Liver (tissue), 3 donors: Measurements from ENCODE around the gene WASF2.

Experiments used
- EGR1 ChIP-seq, 2 donors: IDR thresholded peaks; 2 replicates each; pipeline ENCODE4 v1.6.1; 2016 to 2018; ENCODE audit warnings: antibody characterized with exemption in 2 of 2, low read depth in 2 of 2
- FOXA1 ChIP-seq: IDR thresholded peaks from 2 replicates; pipeline ENCODE4 v1.6.1; 2016; ENCODE audit warnings: antibody characterized with exemption
- HNF4A ChIP-seq, 2 donors: conservative IDR thresholded peaks; 2 replicates each; pipeline ENCODE4 v1.6.1; 2016; ENCODE audit warnings: antibody characterized with exemption in 2 of 2, mild to moderate bottlenecking in 2 of 2
- JUND ChIP-seq, 2 donors: IDR thresholded peaks; 2 replicates each; pipeline ENCODE4 v1.6.1; 2016; ENCODE audit warnings: antibody characterized with exemption in 2 of 2
- NR2F2 ChIP-seq: IDR thresholded peaks from 2 replicates; pipeline ENCODE4 v1.6.1; 2016; ENCODE audit warnings: antibody characterized with exemption
- RAD21 ChIP-seq, 2 donors: IDR thresholded peaks; 2 replicates each; pipeline ENCODE4 v1.6.1; 2016; ENCODE audit warnings: antibody characterized with exemption in 2 of 2, mild to moderate bottlenecking in 2 of 2
- TF ChIP-seq, protein P1 (sequence below): fragments of 150-350 bp; IDR thresholded peaks from 2 replicates; pipeline ENCODE4 v1.5.1; 2017; ENCODE audit warnings: improper control_type of control experiment, low read depth, low read length; ENCODE audit not compliant: missing input control
- TF ChIP-seq, protein P2 (sequence below): IDR thresholded peaks from 2 replicates; pipeline ENCODE4 v1.6.1; 2016; ENCODE audit warnings: antibody characterized with exemption
- TF ChIP-seq, protein P3 (sequence below): IDR thresholded peaks from 2 replicates; pipeline ENCODE4 v1.6.1; 2016; ENCODE audit warnings: antibody characterized with exemption
- TF ChIP-seq, protein P4 (sequence below): IDR thresholded peaks from 2 replicates; pipeline ENCODE4 v1.6.1; 2016; ENCODE audit warnings: antibody characterized with exemption, mild to moderate bottlenecking
- TF ChIP-seq, protein P5 (sequence below): IDR thresholded peaks from 2 replicates; pipeline ENCODE4 v1.6.1; 2016; ENCODE audit warnings: antibody characterized with exemption
- donor health status: healthy.
- donor health status: healthy.

DNA sequence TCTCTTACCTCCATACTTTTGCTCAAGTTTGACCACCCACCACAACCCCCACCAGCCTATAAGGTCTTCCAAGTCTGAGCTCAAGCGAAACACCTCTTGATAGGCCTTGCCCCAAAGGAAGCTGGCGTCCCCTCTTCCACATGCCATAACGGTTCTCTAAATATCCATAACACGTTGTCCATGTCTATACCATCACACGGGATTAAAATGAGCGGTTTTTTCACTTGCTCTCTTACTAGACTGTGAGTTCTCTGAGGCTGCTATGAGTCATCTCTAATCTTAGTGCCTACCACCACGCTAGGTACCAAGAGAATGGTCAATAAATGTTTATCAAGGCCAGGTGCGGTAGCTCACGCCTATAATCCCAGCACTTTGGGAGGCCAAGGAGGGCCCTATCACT lies 41.0 kb downstream of the WASF2 start:
- TF ChIP-seq, protein P1, sequence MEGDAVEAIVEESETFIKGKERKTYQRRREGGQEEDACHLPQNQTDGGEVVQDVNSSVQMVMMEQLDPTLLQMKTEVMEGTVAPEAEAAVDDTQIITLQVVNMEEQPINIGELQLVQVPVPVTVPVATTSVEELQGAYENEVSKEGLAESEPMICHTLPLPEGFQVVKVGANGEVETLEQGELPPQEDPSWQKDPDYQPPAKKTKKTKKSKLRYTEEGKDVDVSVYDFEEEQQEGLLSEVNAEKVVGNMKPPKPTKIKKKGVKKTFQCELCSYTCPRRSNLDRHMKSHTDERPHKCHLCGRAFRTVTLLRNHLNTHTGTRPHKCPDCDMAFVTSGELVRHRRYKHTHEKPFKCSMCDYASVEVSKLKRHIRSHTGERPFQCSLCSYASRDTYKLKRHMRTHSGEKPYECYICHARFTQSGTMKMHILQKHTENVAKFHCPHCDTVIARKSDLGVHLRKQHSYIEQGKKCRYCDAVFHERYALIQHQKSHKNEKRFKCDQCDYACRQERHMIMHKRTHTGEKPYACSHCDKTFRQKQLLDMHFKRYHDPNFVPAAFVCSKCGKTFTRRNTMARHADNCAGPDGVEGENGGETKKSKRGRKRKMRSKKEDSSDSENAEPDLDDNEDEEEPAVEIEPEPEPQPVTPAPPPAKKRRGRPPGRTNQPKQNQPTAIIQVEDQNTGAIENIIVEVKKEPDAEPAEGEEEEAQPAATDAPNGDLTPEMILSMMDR: no peak
- TF ChIP-seq FOXA1 (no peak), RAD21 (IDR thresholded peaks at IDR 0.05) (no peak), EGR1 (IDR thresholded peaks at IDR 0.05; ENCODE audit: low read depth in 2 of 2) (no peak), HNF4A (conservative IDR thresholded peaks at IDR 0.05) (no peak), JUND (IDR thresholded peaks at IDR 0.05) (no peak), NR2F2 (no peak)
- TF ChIP-seq, protein P2, sequence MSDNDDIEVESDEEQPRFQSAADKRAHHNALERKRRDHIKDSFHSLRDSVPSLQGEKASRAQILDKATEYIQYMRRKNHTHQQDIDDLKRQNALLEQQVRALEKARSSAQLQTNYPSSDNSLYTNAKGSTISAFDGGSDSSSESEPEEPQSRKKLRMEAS: no peak
- TF ChIP-seq, protein P3, sequence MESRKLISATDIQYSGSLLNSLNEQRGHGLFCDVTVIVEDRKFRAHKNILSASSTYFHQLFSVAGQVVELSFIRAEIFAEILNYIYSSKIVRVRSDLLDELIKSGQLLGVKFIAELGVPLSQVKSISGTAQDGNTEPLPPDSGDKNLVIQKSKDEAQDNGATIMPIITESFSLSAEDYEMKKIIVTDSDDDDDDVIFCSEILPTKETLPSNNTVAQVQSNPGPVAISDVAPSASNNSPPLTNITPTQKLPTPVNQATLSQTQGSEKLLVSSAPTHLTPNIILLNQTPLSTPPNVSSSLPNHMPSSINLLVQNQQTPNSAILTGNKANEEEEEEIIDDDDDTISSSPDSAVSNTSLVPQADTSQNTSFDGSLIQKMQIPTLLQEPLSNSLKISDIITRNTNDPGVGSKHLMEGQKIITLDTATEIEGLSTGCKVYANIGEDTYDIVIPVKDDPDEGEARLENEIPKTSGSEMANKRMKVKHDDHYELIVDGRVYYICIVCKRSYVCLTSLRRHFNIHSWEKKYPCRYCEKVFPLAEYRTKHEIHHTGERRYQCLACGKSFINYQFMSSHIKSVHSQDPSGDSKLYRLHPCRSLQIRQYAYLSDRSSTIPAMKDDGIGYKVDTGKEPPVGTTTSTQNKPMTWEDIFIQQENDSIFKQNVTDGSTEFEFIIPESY: no peak
- TF ChIP-seq, protein P4, sequence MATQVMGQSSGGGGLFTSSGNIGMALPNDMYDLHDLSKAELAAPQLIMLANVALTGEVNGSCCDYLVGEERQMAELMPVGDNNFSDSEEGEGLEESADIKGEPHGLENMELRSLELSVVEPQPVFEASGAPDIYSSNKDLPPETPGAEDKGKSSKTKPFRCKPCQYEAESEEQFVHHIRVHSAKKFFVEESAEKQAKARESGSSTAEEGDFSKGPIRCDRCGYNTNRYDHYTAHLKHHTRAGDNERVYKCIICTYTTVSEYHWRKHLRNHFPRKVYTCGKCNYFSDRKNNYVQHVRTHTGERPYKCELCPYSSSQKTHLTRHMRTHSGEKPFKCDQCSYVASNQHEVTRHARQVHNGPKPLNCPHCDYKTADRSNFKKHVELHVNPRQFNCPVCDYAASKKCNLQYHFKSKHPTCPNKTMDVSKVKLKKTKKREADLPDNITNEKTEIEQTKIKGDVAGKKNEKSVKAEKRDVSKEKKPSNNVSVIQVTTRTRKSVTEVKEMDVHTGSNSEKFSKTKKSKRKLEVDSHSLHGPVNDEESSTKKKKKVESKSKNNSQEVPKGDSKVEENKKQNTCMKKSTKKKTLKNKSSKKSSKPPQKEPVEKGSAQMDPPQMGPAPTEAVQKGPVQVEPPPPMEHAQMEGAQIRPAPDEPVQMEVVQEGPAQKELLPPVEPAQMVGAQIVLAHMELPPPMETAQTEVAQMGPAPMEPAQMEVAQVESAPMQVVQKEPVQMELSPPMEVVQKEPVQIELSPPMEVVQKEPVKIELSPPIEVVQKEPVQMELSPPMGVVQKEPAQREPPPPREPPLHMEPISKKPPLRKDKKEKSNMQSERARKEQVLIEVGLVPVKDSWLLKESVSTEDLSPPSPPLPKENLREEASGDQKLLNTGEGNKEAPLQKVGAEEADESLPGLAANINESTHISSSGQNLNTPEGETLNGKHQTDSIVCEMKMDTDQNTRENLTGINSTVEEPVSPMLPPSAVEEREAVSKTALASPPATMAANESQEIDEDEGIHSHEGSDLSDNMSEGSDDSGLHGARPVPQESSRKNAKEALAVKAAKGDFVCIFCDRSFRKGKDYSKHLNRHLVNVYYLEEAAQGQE: no peak
- TF ChIP-seq, protein P5, sequence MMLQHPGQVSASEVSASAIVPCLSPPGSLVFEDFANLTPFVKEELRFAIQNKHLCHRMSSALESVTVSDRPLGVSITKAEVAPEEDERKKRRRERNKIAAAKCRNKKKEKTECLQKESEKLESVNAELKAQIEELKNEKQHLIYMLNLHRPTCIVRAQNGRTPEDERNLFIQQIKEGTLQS: no peak
